CD4-positive, alpha-beta T cell (primary cell): ENCODE data around the gene IL22RA1. TPM values are rescaled to one million over a fixed set of nuclear protein-coding genes. Genes with fewer than 3 reads are reported as not detected.

Source experiments
- ATAC-seq: fragments of 200-7000 bp; cut with Tn5 transposase; one replicate; pipeline ENCODE4 v1.10.0; 2022; ENCODE audit warnings: mild to moderate bottlenecking; ENCODE audit not compliant: poor library complexity
- CTCF ChIA-PET: fragments of 350-600 bp; sonication (Branson Sonifier 250); formaldehyde crosslinking; loops from one replicate; lab custom pipeline; 2021; ENCODE audit warnings: antibody characterized with exemption, inconsistent platforms; lab: Charles Lee
- POLR2A ChIA-PET: fragments of 350-600 bp; sonication (Branson Sonifier 250); formaldehyde crosslinking; loops from one replicate; lab custom pipeline; 2021; ENCODE audit warnings: antibody characterized with exemption, inconsistent platforms; lab: Charles Lee
- DNase-seq, 14 experiments: peaks; one replicate each; pipeline ENCODE4 v3.0.0-alpha.2; 2013 to 2020; ENCODE audit warnings: mixed read lengths in 2 of 14
- H3K27ac ChIP-seq, 2 donors: one replicate each; pipeline versions ENCODE4 v1.5.1 to v1.7.0; 2013; ENCODE audit warnings: low read length in 2 of 2, low read depth in 1 of 2, mild to moderate bottlenecking in 1 of 2
- H3K27me3 ChIP-seq, 2 experiments: 1 replicate in 1 of 2; 2 replicates in 1 of 2; pipeline versions ENCODE4 v1.6.1 to v1.7.0; 2013; ENCODE audit warnings: low read length in 2 of 2, control low read depth in 1 of 2, mild to moderate bottlenecking in 1 of 2, moderate library complexity in 1 of 2; ENCODE audit not compliant: insufficient read depth in 2 of 2, control insufficient read depth in 1 of 2
- H3K36me3 ChIP-seq: one replicate; pipeline ENCODE4 v1.6.1; 2013; ENCODE audit warnings: low read length, control low read depth; ENCODE audit not compliant: insufficient read depth
- H3K4me1 ChIP-seq: one replicate; pipeline ENCODE4 v1.6.1; 2013; ENCODE audit warnings: low read length, control low read depth; ENCODE audit not compliant: insufficient read depth
- H3K4me3 ChIP-seq: one replicate; pipeline ENCODE4 v1.5.1; 2013; ENCODE audit warnings: mild to moderate bottlenecking, low read length, moderate library complexity
- H3K9me3 ChIP-seq, 2 experiments: 1 replicate in 1 of 2; 2 replicates in 1 of 2; pipeline versions ENCODE4 v1.6.1 to v1.7.0; 2013; ENCODE audit warnings: low read length in 2 of 2, mild to moderate bottlenecking in 2 of 2, control low read depth in 1 of 2, moderate library complexity in 1 of 2; ENCODE audit not compliant: control insufficient read depth in 1 of 2, insufficient read depth in 1 of 2
- H3K27ac Mint-ChIP-seq: one replicate; pipeline ENCODE4 v1.8.0; 2020; ENCODE audit warnings: mixed read lengths
- H3K27me3 Mint-ChIP-seq: one replicate; pipeline ENCODE4 v1.8.0; 2021; ENCODE audit warnings: mixed read lengths
- H3K36me3 Mint-ChIP-seq: one replicate; pipeline ENCODE4 v1.8.0; 2021; ENCODE audit warnings: low read depth, mixed read lengths
- H3K4me1 Mint-ChIP-seq: one replicate; pipeline ENCODE4 v1.8.0; 2021; ENCODE audit warnings: low read depth, mixed read lengths
- H3K4me3 Mint-ChIP-seq: one replicate; pipeline ENCODE4 v1.8.0; 2020; ENCODE audit warnings: mild to moderate bottlenecking, mixed read lengths
- H3K9me3 Mint-ChIP-seq: one replicate; pipeline ENCODE4 v1.8.0; 2020; ENCODE audit warnings: mixed read lengths
- CTCF ChIP-seq: fragments of 200-600 bp; IDR thresholded peaks from one replicate; pipeline ENCODE4 v1.8.0; 2022; ENCODE audit warnings: antibody characterized with exemption, mild to moderate bottlenecking
- intact Hi-C, 2 experiments: fragments of 100-400 bp; cut with DNase I in 1 of 2; cut with micrococcal nuclease in 1 of 2; formaldehyde crosslinking; loops; one replicate each; pipeline versions ENCODE4 v1.15.1 to v1.9.0; 2023 to 2025; cut with DNase I, micrococcal nuclease
- total RNA-seq, 174 experiments: library from RNA in 2 of 174; stranded (reverse) in 2 of 174; gene quantifications; one replicate each; pipeline ENCODE4 v1.2.3 and lab custom pipeline; 2021 to 2026

Gene IL22RA1
- total RNA-seq, 2 experiments from 2014 or later, result not detected

DNA sequence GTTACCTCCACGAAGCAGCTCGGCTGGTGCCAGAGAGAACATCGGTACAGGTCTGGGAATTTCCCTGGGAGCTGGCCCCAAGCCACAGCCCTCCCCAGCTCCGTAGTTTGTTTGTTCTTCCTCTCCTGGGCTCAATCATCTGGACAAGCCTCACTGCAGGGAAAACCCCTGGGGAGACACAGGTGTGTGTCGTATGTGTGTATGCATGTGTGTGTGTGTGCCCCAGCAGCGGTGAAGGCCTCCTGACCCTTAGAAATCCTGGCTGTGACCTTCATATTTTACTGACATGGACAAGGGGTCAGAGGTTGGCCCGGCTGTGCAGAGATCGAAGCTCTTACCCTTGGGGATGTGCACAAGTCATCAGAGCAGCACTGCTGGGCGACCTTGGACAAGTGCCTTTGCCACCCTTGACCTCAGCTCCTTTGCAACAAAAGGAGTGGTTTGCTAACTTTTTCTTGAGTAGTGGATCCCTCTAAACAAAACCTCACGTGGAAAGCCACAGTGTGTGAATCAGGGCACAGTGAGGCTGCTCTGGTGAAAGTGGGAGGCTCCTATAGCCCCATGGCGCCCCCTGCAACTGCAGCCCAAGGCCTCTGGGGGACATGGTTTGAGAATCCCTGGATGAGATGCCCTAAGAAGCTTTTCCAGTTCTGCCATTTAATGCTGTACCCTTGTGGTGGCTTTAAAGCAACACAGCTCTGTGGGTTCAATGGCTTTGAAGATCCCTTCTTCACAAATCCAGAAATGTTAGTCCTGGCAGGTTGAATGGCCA lies 12.3 kb upstream of the IL22RA1 start:
- no peaks in the 10 kb centered on the region for H3K9me3 Mint-ChIP-seq
- H3K36me3 ChIP-seq, result peaks cover 6% of the 10 kb centered on the region
- peaks cover 9% of the 10 kb centered on the region for H3K4me1 ChIP-seq
- H3K36me3 Mint-ChIP-seq, result peaks cover 4% of the 10 kb centered on the region
- H3K27ac ChIP-seq, result no peak overlapping the region
- no peak overlapping the region for H3K27ac Mint-ChIP-seq
- ChIA-PET POLR2A (no interaction called here), CTCF (no interaction called here)
- H3K4me1 Mint-ChIP-seq, result peaks cover 10% of the 10 kb centered on the region
- DNase-seq (no peak), ATAC-seq (no peak)
- H3K4me3 ChIP-seq, result no peak overlapping the region
- no peak for TF ChIP-seq CTCF
- no peak overlapping the region for H3K4me3 Mint-ChIP-seq
- H3K9me3 ChIP-seq, result no peaks in the 10 kb centered on the region
- peaks cover 26% of the 10 kb centered on the region for H3K27me3 Mint-ChIP-seq
- intact Hi-C loops, result no loop called here
- peaks cover 4 to 23% of the 10 kb centered on the region in 2 experiments for H3K27me3 ChIP-seq

DNA sequence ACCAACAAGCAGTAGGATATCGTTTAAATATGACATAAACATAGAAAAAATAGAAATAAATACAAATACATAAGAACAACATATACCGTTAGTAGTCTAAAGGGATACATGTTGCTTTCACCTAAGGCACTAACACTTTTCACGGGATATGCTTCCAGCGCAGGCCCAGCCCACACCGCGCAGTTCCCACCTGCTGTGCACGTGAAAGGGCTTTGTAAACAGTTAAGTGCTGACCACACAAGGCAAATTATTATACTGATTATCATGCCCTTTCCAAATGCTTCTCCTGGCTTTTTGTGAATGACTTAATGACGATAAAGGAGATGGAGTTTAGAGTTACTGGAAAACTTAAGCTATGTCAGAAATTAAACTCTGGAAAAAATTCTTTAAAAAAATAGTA lies 11.3 kb upstream of the IL22RA1 start:
- DNase-seq (no peak), ATAC-seq (no peak)
- Histone ChIP-seq H3K9me3 (no peaks in the 10 kb centered on the region), H3K27me3 (peaks cover 11 to 23% of the 10 kb centered on the region in 2 experiments), H3K27ac (no peak overlapping the region), H3K4me1 (peaks cover 12% of the 10 kb centered on the region), H3K36me3 (peaks cover 6% of the 10 kb centered on the region), H3K4me3 (no peak overlapping the region)
- Mint-ChIP-seq H3K27me3 (peaks cover 34% of the 10 kb centered on the region), H3K9me3 (no peaks in the 10 kb centered on the region), H3K36me3 (peaks cover under 1% of the 10 kb centered on the region), H3K4me1 (peaks cover 11% of the 10 kb centered on the region), H3K27ac (no peak overlapping the region), H3K4me3 (no peak overlapping the region)
- no peak for TF ChIP-seq CTCF
- ChIA-PET CTCF (no interaction called here), POLR2A (no interaction called here)
- intact Hi-C loops, result no loop called here

DNA sequence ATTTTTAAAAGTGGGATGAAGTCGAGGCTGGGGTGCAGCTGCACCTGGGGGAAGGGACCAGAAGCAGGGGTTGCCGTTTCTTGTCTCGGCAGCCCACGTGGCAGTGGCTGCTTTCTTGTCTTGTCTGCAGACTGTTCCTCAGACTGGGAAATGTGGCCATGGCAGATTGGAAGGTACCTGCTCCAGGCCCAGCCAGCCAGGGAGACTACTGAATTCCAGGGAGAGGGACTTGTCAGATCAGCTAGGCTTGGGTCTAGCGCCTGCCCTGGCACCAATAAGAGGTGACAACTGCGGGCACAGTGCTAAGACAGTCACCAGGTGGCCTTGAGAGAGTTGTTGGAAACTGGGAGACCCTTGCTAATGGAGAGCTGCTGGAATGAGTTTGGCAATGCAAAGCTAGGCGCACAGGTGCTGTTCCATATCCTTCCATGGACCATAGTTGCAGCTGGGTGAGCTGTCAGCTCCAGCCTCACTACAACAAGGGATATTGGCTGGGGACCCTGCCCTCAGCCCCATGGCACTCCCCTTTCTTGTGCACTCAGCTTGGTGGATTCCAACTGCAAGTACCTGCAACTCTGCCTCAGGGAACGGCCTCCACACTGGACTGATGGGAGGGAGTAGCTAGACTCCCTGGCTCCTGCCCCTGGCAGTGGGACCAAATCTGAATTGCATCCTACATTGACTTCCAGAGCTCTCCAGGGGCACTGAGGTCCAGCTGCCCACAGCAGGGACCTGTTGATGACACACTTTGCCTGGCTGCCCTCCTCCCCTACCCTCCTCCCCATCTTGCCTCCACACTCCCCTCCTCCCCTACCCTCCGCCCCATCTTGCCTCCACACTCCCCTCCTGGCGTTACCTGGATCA lies 9.9 kb upstream of the IL22RA1 start:
- intact Hi-C loops, result no loop called here
- H3K36me3 Mint-ChIP-seq, result no peaks in the 10 kb centered on the region
- H3K9me3 Mint-ChIP-seq, result no peaks in the 10 kb centered on the region
- H3K27ac ChIP-seq, result no peak overlapping the region
- POLR2A ChIA-PET, result no interaction called here
- H3K9me3 ChIP-seq, result no peaks in the 10 kb centered on the region
- no peak overlapping the region for H3K27ac Mint-ChIP-seq
- peaks cover 41% of the 10 kb centered on the region for H3K27me3 Mint-ChIP-seq
- H3K36me3 ChIP-seq, result peaks cover 4% of the 10 kb centered on the region
- ATAC-seq, result no peak
- DNase-seq, result no peak
- TF ChIP-seq CTCF, result no peak
- no peak overlapping the region for H3K4me3 Mint-ChIP-seq
- peaks cover 11% of the 10 kb centered on the region for H3K4me1 Mint-ChIP-seq
- H3K4me1 ChIP-seq, result peaks cover 12% of the 10 kb centered on the region
- no peak overlapping the region for H3K4me3 ChIP-seq
- H3K27me3 ChIP-seq, result peaks cover 11 to 23% of the 10 kb centered on the region in 2 experiments
- CTCF ChIA-PET, result interaction anchor here (1.3 to 1.7 kb wide), 2 partner anchors 678 to 682 kb away, joined by 3 read pairs; no protein-coding TSS in a partner anchor
